Neuronal stem cell (in vitro differentiated cells): Measurements from ENCODE around the gene RAB11B.

Source experiments
- DNase-seq: peaks from one replicate; pipeline ENCODE4 v3.0.0-alpha.2; 2013; ENCODE audit warnings: low spot score
- H2AFZ ChIP-seq: one replicate; pipeline ENCODE4 v1.6.1; 2013; ENCODE audit warnings: mild to moderate bottlenecking, low read length, inconsistent platforms
- H2AK5ac ChIP-seq: 2 replicates; pipeline ENCODE4 v1.6.1; 2013; ENCODE audit warnings: low read depth, mild to moderate bottlenecking, inconsistent platforms, low read length, moderate library complexity, mixed read lengths
- H2BK120ac ChIP-seq: 2 replicates; pipeline ENCODE4 v1.6.1; 2013; ENCODE audit warnings: low read depth, mild to moderate bottlenecking, inconsistent platforms, low read length, moderate library complexity, mixed read lengths
- H2BK12ac ChIP-seq: one replicate; pipeline ENCODE4 v1.6.1; 2013; ENCODE audit warnings: low read length, inconsistent platforms
- H2BK15ac ChIP-seq: 2 replicates; pipeline ENCODE4 v1.6.1; 2013; ENCODE audit warnings: mild to moderate bottlenecking, low read length, inconsistent platforms, mixed read lengths
- H2BK5ac ChIP-seq: one replicate; pipeline ENCODE4 v1.6.1; 2013; ENCODE audit warnings: inconsistent platforms, mild to moderate bottlenecking, low read length, moderate library complexity
- H3K14ac ChIP-seq: one replicate; pipeline ENCODE4 v1.6.1; 2013; ENCODE audit warnings: low read length, inconsistent platforms
- H3K18ac ChIP-seq: 2 replicates; pipeline ENCODE4 v1.6.1; 2013; ENCODE audit warnings: low read length, inconsistent platforms
- H3K23ac ChIP-seq: 2 replicates; pipeline ENCODE4 v1.6.1; 2013; ENCODE audit warnings: low read depth, mild to moderate bottlenecking, mixed read lengths, low read length, inconsistent platforms; ENCODE audit not compliant: poor library complexity
- H3K27ac ChIP-seq: replicated peaks from 3 replicates; pipeline ENCODE4 v1.5.1; 2013; ENCODE audit warnings: low read length, inconsistent platforms
- H3K27me3 ChIP-seq, 3 experiments: 2 replicates each; pipeline ENCODE4 v1.6.1; 2013; ENCODE audit warnings: low read length in 3 of 3, mild to moderate bottlenecking in 2 of 3, inconsistent platforms in 1 of 3, low read depth in 1 of 3, mixed read lengths in 1 of 3, moderate library complexity in 1 of 3; ENCODE audit not compliant: control insufficient read depth in 3 of 3, insufficient read depth in 3 of 3
- H3K36me3 ChIP-seq, 2 donors: replicated peaks in 1 of 2; 2 replicates each; pipeline ENCODE4 v1.6.1; 2013; ENCODE audit warnings: low read length in 2 of 2; ENCODE audit not compliant: control insufficient read depth in 2 of 2, insufficient read depth in 2 of 2
- H3K4ac ChIP-seq: 2 replicates; pipeline ENCODE4 v1.6.1; 2013; ENCODE audit warnings: inconsistent platforms, mild to moderate bottlenecking, low read length, moderate library complexity
- H3K4me1 ChIP-seq, 2 donors: 1 replicate in 1 of 2; 2 replicates in 1 of 2; pipeline ENCODE4 v1.6.1; 2013; ENCODE audit warnings: low read length in 2 of 2, low read depth in 1 of 2; ENCODE audit not compliant: control insufficient read depth in 2 of 2, insufficient read depth in 1 of 2
- H3K4me2 ChIP-seq: one replicate; pipeline ENCODE4 v1.6.1; 2013; ENCODE audit warnings: mild to moderate bottlenecking, low read length, inconsistent platforms; ENCODE audit not compliant: insufficient read depth, poor library complexity, severe bottlenecking
- H3K4me3 ChIP-seq, 2 donors: 2 replicates each; pipeline ENCODE4 v1.5.1; 2013; ENCODE audit warnings: low read length in 2 of 2, mild to moderate bottlenecking in 2 of 2, inconsistent platforms in 1 of 2, moderate library complexity in 1 of 2
- H3K79me1 ChIP-seq: one replicate; pipeline ENCODE4 v1.6.1; 2013; ENCODE audit warnings: low read depth, mild to moderate bottlenecking, inconsistent platforms, low read length, moderate library complexity
- H3K9ac ChIP-seq: one replicate; pipeline ENCODE4 v1.6.1; 2013; ENCODE audit warnings: mild to moderate bottlenecking, low read depth, low read length, inconsistent platforms; ENCODE audit not compliant: poor library complexity
- H3K9me3 ChIP-seq, 2 donors: replicated peaks in 1 of 2; 2 replicates each; pipeline versions ENCODE3 to v1.6.1; 2013; ENCODE audit warnings: low read length in 2 of 2, mild to moderate bottlenecking in 2 of 2, inconsistent platforms in 1 of 2, low read depth in 1 of 2, mixed read lengths in 1 of 2, moderate library complexity in 1 of 2; ENCODE audit not compliant: control insufficient read depth in 2 of 2, insufficient read depth in 1 of 2
- H4K8ac ChIP-seq: one replicate; pipeline ENCODE4 v1.6.1; 2013; ENCODE audit warnings: low read depth, mild to moderate bottlenecking, inconsistent platforms, low read length, moderate library complexity
- H4K91ac ChIP-seq: one replicate; pipeline ENCODE4 v1.6.1; 2013; ENCODE audit warnings: low read length, low read depth, mild to moderate bottlenecking, inconsistent platforms; ENCODE audit not compliant: poor library complexity
- WGBS, 2 donors: extraction: QIAGEN DNeasy Blood & Tissue Kit; methylation state at CpG; one replicate each; pipeline ENCODE4 v1.1.7; 2013; ENCODE audit warnings: missing lambda C conversion rate in 2 of 2, mixed read lengths in 1 of 2; ENCODE audit not compliant: insufficient read length in 2 of 2, insufficient replicate concordance in 1 of 2; ENCODE audit errors: extremely low coverage in 2 of 2; 5-methylcytosine and 5-hydroxymethylcytosine counted together

Gene RAB11B

GRCh38 chr19:8397746-8398310 is 7.7 kb downstream of the RAB11B start:
- Histone ChIP-seq H3K23ac (no peak overlapping the region), H2BK5ac (no peak overlapping the region), H3K79me1 (peaks cover 38% of the 10 kb centered on the region), H2AK5ac (peak overlapping the region; percentile 7), H3K18ac (no peak overlapping the region), H3K4me1 (no peaks in the 10 kb centered on the region), H3K27ac (no peak overlapping the region), H3K27me3 (no peaks in the 10 kb centered on the region), H3K4me3 (no peak overlapping the region), H2BK15ac (no peak overlapping the region), H3K14ac (no peak overlapping the region), H4K8ac (no peak overlapping the region), H2AFZ (no peak overlapping the region), H3K4me2 (no peak overlapping the region), H3K4ac (no peak overlapping the region), H4K91ac (no peak overlapping the region), H2BK120ac (no peak overlapping the region), H3K9ac (no peak overlapping the region), H3K36me3 (peaks cover 14 to 62% of the 10 kb centered on the region in 2 donors), H2BK12ac (no peak overlapping the region), H3K9me3 (peaks cover 0 to 1% of the 10 kb centered on the region in 2 donors)
- WGBS, 2 donors, result no CpG with 5 or more reads among the region's 10 CpGs
- no peak for DNase-seq

- H2BK120ac ChIP-seq, result peak overlapping the region; percentile 87
- H4K91ac ChIP-seq, result no peak overlapping the region
- WGBS, 2 donors, result no CpG with 5 or more reads among the region's 9 CpGs
- H3K9ac ChIP-seq, result peak overlapping the region; percentile 30
- H3K27me3 ChIP-seq, result no peaks in the 10 kb centered on the region
- no peak overlapping the region for H3K4me2 ChIP-seq
- no peak overlapping the region for H3K4ac ChIP-seq
- peaks cover 0 to 1% of the 10 kb centered on the region in 2 donors for H3K9me3 ChIP-seq
- no peak overlapping the region for H2AK5ac ChIP-seq
- H2BK15ac ChIP-seq, result no peak overlapping the region
- DNase-seq, result no peak
- peaks cover 35% of the 10 kb centered on the region for H3K79me1 ChIP-seq
- H3K4me3 ChIP-seq, result no peak overlapping the region
- no peak overlapping the region for H3K27ac ChIP-seq
- no peak overlapping the region for H3K18ac ChIP-seq
- H2BK12ac ChIP-seq, result no peak overlapping the region
- peaks cover 14 to 62% of the 10 kb centered on the region in 2 donors for H3K36me3 ChIP-seq
- no peak overlapping the region for H2AFZ ChIP-seq
- no peaks in the 10 kb centered on the region for H3K4me1 ChIP-seq
- H4K8ac ChIP-seq, result no peak overlapping the region
- H3K14ac ChIP-seq, result no peak overlapping the region
- H2BK5ac ChIP-seq, result no peak overlapping the region
- no peak overlapping the region for H3K23ac ChIP-seq
These were observed 8.2 kb downstream of the RAB11B start for GRCh38 chr19:8398311-8398771.

GRCh38 chr19:8399681-8400188 is 9.6 kb downstream of the RAB11B start:
- Histone ChIP-seq H3K9ac (peak overlapping the region; percentile 60), H2BK5ac (no peak overlapping the region), H3K4me2 (no peak overlapping the region), H3K23ac (peak overlapping the region; percentile 16), H2BK120ac (no peak overlapping the region), H3K4me3 (no peak overlapping the region), H3K27ac (no peak overlapping the region), H4K8ac (no peak overlapping the region), H3K18ac (no peak overlapping the region), H2BK12ac (no peak overlapping the region), H3K79me1 (peaks cover 35% of the 10 kb centered on the region), H3K4me1 (no peaks in the 10 kb centered on the region), H4K91ac (no peak overlapping the region), H2BK15ac (no peak overlapping the region), H3K4ac (no peak overlapping the region), H3K9me3 (peaks cover 0 to 1% of the 10 kb centered on the region in 2 donors), H3K14ac (no peak overlapping the region), H3K36me3 (peaks cover 16 to 70% of the 10 kb centered on the region in 2 donors), H2AFZ (no peak overlapping the region), H2AK5ac (no peak overlapping the region), H3K27me3 (no peaks in the 10 kb centered on the region)
- no peak for DNase-seq
- no CpG with 5 or more reads among the region's 34 CpGs for WGBS, 2 donors

GRCh38 chr19:8401981-8402411 is 11.8 kb downstream of the RAB11B start:
- Histone ChIP-seq H2BK12ac (no peak overlapping the region), H3K9me3 (peaks cover 0 to 1% of the 10 kb centered on the region in 2 donors), H3K9ac (no peak overlapping the region), H3K4me1 (no peaks in the 10 kb centered on the region), H3K18ac (no peak overlapping the region), H3K4me3 (no peak overlapping the region), H2AK5ac (no peak overlapping the region), H2BK120ac (no peak overlapping the region), H4K91ac (no peak overlapping the region), H4K8ac (no peak overlapping the region), H3K14ac (no peak overlapping the region), H3K27ac (no peak overlapping the region), H3K27me3 (no peaks in the 10 kb centered on the region), H3K4me2 (no peak overlapping the region), H2BK15ac (no peak overlapping the region), H2BK5ac (peak overlapping the region; percentile 11), H3K4ac (no peak overlapping the region), H2AFZ (no peak overlapping the region), H3K79me1 (peaks cover 25% of the 10 kb centered on the region), H3K36me3 (peaks cover 20 to 72% of the 10 kb centered on the region in 2 donors), H3K23ac (no peak overlapping the region)
- DNase-seq, result no peak
- WGBS, 2 donors, result no CpG with 5 or more reads among the region's 21 CpGs
